ENCODE measurements around the gene TREM1. TPM values are rescaled to one million over a fixed set of nuclear protein-coding genes. Genes with fewer than 3 reads are reported as not detected.

Gene TREM1
- total RNA-seq, 1 experiment from 2014 or later = not detected

DNA sequence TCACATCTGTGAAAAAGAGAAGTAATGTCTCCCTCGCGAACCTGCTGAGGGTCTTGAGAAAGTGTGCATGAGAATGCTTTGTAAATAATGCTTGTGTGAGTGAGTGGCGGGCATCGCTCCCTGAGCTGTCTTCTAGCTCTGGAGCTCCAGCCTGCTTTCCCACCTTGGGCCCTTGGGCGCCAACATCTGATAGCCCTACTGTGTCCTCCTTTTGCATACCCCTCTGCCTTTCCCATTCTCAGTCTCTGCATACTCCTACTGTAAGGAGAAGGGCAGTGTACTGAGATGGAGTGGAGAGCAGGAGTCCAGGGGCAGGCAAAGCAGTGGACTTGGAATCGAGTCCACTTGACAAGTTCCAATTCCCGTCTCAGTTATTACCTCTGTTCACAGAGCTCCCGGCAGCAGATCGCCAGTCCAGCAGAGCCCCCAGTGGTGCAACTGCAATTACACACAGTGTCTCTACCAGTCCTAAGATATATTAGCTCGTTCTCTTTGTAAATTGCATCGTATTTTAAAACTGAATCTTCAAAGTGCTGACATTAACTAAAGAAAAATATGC lies 48.1 kb upstream of the TREM1 start:
- Mint-ChIP-seq H3K4me3 (ENCODE audit: unreplicated experiment) (no peak overlapping the region), H3K4me1 (ENCODE audit: low read depth, unreplicated experiment) (no peaks in the 10 kb centered on the region), H3K27me3 (ENCODE audit: insufficient read depth, unreplicated experiment) (peaks cover 3% of the 10 kb centered on the region), H3K9me3 (ENCODE audit: unreplicated experiment) (no peaks in the 10 kb centered on the region), H3K27ac (ENCODE audit: unreplicated experiment) (no peak overlapping the region), H3K36me3 (ENCODE audit: insufficient read depth, unreplicated experiment) (no peaks in the 10 kb centered on the region)
- CTCF ChIA-PET = interaction anchor here (0.6 to 1.5 kb wide), 4 partner anchors 10 to 549 kb away, joined by 3 to 5 read pairs (median 4); no protein-coding TSS in a partner anchor
- intact Hi-C loops (cut with micrococcal nuclease; ENCODE audit: unreplicated experiment) = no loop called here
- TF ChIP-seq CTCF (IDR thresholded peaks at IDR 0.05; ENCODE audit: insufficient read depth in 1 of 2, low read depth in 1 of 2, low read length in 1 of 2, severe bottlenecking in 1 of 2, unreplicated experiment in 1 of 2) = peak in 1 of 2 experiments; percentile 31
- POLR2A ChIA-PET = no interaction called here
- no peaks in the 10 kb centered on the region for H3K27me3 ChIP-seq (replicated peaks; ENCODE audit: control insufficient read depth, insufficient read depth, low read length)
- BruUV-seq (replicated peaks) = no TSS peak
- H3K9me3 ChIP-seq = no peaks in the 10 kb centered on the region
- no peak for DNase-seq
- no peaks in the 10 kb centered on the region for H3K4me1 ChIP-seq
- H3K36me3 ChIP-seq (ENCODE audit: control insufficient read depth, insufficient read depth, low read length) = no peaks in the 10 kb centered on the region
- no peak overlapping the region for H3K4me3 ChIP-seq (ENCODE audit: low read depth, low read length)

DNA sequence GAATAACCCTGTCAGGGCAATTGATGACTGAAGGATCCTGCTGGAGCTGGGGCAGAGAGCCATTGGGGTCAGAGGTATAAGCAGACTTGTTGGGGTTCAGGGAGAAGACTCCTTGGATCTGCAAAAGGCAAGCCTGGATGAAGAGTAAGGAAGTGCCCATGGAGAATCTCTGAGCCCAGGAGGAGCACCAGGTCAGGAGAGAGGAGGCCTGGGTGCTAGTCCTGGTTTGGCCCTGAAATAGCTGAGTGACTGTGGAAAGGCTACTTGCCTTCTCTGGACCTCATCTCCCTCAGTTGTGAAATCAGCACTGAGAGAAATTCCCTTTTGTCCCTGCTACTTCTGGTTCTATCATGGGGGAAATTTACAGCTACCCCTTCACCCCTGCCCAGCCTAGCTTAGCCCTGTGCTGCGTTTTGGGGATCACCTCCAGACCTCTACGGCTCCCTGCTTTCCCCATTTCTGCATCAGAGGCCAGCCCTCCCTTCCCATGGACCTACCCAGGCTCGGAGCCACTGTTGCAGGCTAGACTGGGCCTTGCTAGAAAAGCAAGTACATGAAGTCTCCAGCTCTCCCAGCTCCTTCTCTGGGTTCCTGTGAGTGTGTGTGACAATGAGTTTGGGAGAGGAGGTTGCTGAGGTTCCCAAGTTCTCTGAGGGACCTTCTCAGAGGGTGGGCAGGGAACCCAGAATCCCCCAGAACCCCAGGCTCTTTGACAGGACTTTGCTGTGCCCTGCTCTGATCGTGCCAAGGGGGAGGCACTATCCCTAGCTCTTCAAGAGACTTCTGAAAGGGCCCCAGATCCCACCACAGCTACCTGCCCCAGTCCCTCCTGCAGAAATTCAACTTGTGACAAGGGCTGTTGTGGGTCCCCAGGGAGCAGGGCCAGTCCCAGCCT lies 46.6 kb upstream of the TREM1 start:
- Histone ChIP-seq H3K9me3 (no peaks in the 10 kb centered on the region), H3K36me3 (ENCODE audit: control insufficient read depth, insufficient read depth, low read length) (no peaks in the 10 kb centered on the region), H3K4me3 (ENCODE audit: low read depth, low read length) (no peak overlapping the region), H3K27me3 (replicated peaks; ENCODE audit: control insufficient read depth, insufficient read depth, low read length) (no peaks in the 10 kb centered on the region; the same call in 1 of the 2 replicates), H3K4me1 (no peaks in the 10 kb centered on the region)
- no peaks in the 10 kb centered on the region for H3K9me3 Mint-ChIP-seq (ENCODE audit: unreplicated experiment)
- ChIA-PET POLR2A (no interaction called here), CTCF (interaction anchor here (0.9 kb wide), 1 partner anchor 454 kb away, joined by 3 read pairs; no protein-coding TSS in a partner anchor)
- H3K4me3 Mint-ChIP-seq (ENCODE audit: unreplicated experiment) = no peak overlapping the region
- BruUV-seq (replicated peaks) = no TSS peak
- H3K36me3 Mint-ChIP-seq (ENCODE audit: insufficient read depth, unreplicated experiment) = no peaks in the 10 kb centered on the region
- no peak for DNase-seq
- TF ChIP-seq CTCF (IDR thresholded peaks at IDR 0.05; ENCODE audit: insufficient read depth in 1 of 2, low read depth in 1 of 2, low read length in 1 of 2, severe bottlenecking in 1 of 2, unreplicated experiment in 1 of 2) = no peak
- intact Hi-C loops (cut with micrococcal nuclease; ENCODE audit: unreplicated experiment) = no loop called here
- H3K4me1 Mint-ChIP-seq (ENCODE audit: low read depth, unreplicated experiment) = no peaks in the 10 kb centered on the region
- H3K27me3 Mint-ChIP-seq (ENCODE audit: insufficient read depth, unreplicated experiment) = peaks cover 6% of the 10 kb centered on the region
- no peak overlapping the region for H3K27ac Mint-ChIP-seq (ENCODE audit: unreplicated experiment)

GRCh38 chr6:41332241-41332640 lies 45.8 kb upstream of the TREM1 start:
- no peaks in the 10 kb centered on the region for H3K4me1 ChIP-seq
- no peak for DNase-seq
- no peaks in the 10 kb centered on the region; the same call in 1 of the 2 replicates for H3K27me3 ChIP-seq (replicated peaks; ENCODE audit: control insufficient read depth, insufficient read depth, low read length)
- no peak overlapping the region for H3K4me3 Mint-ChIP-seq (ENCODE audit: unreplicated experiment)
- intact Hi-C loops (cut with micrococcal nuclease; ENCODE audit: unreplicated experiment) = no loop called here
- H3K27me3 Mint-ChIP-seq (ENCODE audit: insufficient read depth, unreplicated experiment) = peaks cover 6% of the 10 kb centered on the region
- H3K4me3 ChIP-seq (ENCODE audit: low read depth, low read length) = no peak overlapping the region
- no peaks in the 10 kb centered on the region for H3K36me3 Mint-ChIP-seq (ENCODE audit: insufficient read depth, unreplicated experiment)
- POLR2A ChIA-PET = no interaction called here
- CTCF ChIA-PET = no interaction called here
- no peak for TF ChIP-seq CTCF (IDR thresholded peaks at IDR 0.05; ENCODE audit: insufficient read depth in 1 of 2, low read depth in 1 of 2, low read length in 1 of 2, severe bottlenecking in 1 of 2, unreplicated experiment in 1 of 2)
- no TSS peak for BruUV-seq (replicated peaks)
- H3K36me3 ChIP-seq (ENCODE audit: control insufficient read depth, insufficient read depth, low read length) = no peaks in the 10 kb centered on the region; the same call in 1 of the 2 replicates
- no peaks in the 10 kb centered on the region for H3K9me3 Mint-ChIP-seq (ENCODE audit: unreplicated experiment)
- H3K4me1 Mint-ChIP-seq (ENCODE audit: low read depth, unreplicated experiment) = no peaks in the 10 kb centered on the region
- H3K27ac Mint-ChIP-seq (ENCODE audit: unreplicated experiment) = no peak overlapping the region
- H3K9me3 ChIP-seq = no peaks in the 10 kb centered on the region

Measured in Caco-2 (cell line).